HepG2 (cell line): Measurements from ENCODE around the gene NUP214.

Experiments used
- CTCF ChIP-seq: sonication (generic); formaldehyde crosslinking; IDR thresholded peaks from 2 replicates; pipeline ENCODE4 v1.5.0; 2020; ENCODE audit warnings: mild to moderate bottlenecking, missing genetic modification reagents, moderate library complexity
- MED8 ChIP-seq: sonication (generic); formaldehyde crosslinking; IDR thresholded peaks from 2 replicates; pipeline ENCODE4 v1.8.1; 2023; ENCODE audit warnings: mild to moderate bottlenecking, missing genetic modification reagents; ENCODE audit not compliant: insufficient replicate concordance
- TAF1 ChIP-seq: sonication (generic); formaldehyde crosslinking; IDR thresholded peaks from 2 replicates; pipeline ENCODE4 v1.4.0; 2020; ENCODE audit warnings: missing genetic modification reagents
- USF2 ChIP-seq, 2 experiments: sonication (generic) in 1 of 2; formaldehyde crosslinking in 1 of 2; IDR thresholded peaks; 2 replicates each; pipeline versions ENCODE4 v1.5.1 to v1.6.1; 2011 to 2020; ENCODE audit warnings: borderline replicate concordance in 1 of 2, low read depth in 1 of 2, low read length in 1 of 2, mild to moderate bottlenecking in 1 of 2, missing genetic modification reagents in 1 of 2, moderate library complexity in 1 of 2
- ZMYM2 ChIP-seq: sonication (generic); formaldehyde crosslinking; IDR thresholded peaks from 2 replicates; pipeline ENCODE4 v1.8.0; 2022; ENCODE audit warnings: mild to moderate bottlenecking, missing genetic modification reagents
- TF ChIP-seq, protein P1 (sequence below): sonication (generic); formaldehyde crosslinking; IDR thresholded peaks from 2 replicates; pipeline ENCODE4 v1.4.0; 2020; ENCODE audit warnings: low read depth, missing genetic modification reagents

DNA sequence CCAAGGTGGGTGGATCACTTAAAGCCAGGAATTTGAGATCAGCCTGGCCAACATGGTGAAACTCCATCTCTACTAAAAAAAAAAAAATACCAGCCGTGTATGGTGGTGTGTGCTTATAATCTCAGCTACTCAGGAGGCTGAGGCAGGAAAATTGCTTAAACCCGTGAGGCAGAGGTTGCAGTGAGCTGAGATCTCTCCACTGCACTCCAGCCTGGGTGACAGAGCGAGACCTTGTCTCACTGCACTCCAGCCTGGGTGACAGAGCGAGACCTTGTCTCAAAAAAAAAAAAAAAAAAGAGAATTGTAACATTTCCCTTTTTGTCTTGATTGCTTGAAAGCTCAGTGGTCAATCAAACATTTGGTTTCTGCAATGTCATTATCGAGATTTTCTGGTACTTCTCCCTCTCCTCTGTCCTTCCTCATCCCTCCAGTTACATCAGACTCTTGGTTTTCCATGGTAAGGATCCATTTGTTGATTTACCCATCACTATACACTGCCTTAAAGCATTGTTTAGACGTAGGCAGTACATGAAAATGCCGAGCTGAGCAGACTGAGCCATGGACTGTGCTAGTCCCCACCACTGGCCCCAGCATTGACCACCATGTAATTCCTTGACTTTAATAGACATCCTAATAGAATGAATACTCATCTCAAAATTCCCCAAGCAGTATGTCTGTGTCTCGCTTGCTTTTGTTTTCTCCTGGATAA lies 40.6 kb upstream of the NUP214 start:
- TF ChIP-seq CTCF (CRISPR knock-in tag) (no peak), ZMYM2 (CRISPR knock-in tag) (no peak), TAF1 (CRISPR knock-in tag) (no peak), MED8 (CRISPR knock-in tag) (no peak), USF2 (IDR thresholded peaks at IDR 0.05; ENCODE audit: low read depth, low read length) (no peak), USF2 (CRISPR knock-in tag; IDR thresholded peaks at IDR 0.05; ENCODE audit: borderline replicate concordance) (no peak)
- TF ChIP-seq, protein P1, sequence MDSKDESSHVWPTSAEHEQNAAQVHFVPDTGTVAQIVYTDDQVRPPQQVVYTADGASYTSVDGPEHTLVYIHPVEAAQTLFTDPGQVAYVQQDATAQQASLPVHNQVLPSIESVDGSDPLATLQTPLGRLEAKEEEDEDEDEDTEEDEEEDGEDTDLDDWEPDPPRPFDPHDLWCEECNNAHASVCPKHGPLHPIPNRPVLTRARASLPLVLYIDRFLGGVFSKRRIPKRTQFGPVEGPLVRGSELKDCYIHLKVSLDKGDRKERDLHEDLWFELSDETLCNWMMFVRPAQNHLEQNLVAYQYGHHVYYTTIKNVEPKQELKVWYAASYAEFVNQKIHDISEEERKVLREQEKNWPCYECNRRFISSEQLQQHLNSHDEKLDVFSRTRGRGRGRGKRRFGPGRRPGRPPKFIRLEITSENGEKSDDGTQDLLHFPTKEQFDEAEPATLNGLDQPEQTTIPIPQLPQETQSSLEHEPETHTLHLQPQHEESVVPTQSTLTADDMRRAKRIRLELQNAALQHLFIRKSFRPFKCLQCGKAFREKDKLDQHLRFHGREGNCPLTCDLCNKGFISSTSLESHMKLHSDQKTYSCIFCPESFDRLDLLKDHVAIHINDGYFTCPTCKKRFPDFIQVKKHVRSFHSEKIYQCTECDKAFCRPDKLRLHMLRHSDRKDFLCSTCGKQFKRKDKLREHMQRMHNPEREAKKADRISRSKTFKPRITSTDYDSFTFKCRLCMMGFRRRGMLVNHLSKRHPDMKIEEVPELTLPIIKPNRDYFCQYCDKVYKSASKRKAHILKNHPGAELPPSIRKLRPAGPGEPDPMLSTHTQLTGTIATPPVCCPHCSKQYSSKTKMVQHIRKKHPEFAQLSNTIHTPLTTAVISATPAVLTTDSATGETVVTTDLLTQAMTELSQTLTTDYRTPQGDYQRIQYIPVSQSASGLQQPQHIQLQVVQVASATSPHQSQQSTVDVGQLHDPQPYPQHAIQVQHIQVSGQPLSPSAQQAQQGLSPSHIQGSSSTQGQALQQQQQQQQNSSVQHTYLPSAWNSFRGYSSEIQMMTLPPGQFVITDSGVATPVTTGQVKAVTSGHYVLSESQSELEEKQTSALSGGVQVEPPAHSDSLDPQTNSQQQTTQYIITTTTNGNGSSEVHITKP, result no peak
